CD4-positive, alpha-beta T cell treated with Interleukin-21 for 1 hour (primary cell): ENCODE data around the gene TMIGD2.
A peak's percentile ranks its signal among the peaks of the same experiment; 100 is the strongest.
"Not testable (repeated sequence)": the region's sequence is repeated elsewhere in the genome, so short reads cannot be mapped to it uniquely, and the experiment has no call there.

Experiments used
- DNase-seq: peaks from one replicate; pipeline ENCODE4 v3.0.0-alpha.2; 2020

TMIGD2 gene

GRCh38 chr19:4295972-4296771 lies 6.0 kb downstream of the TMIGD2 start:
- DNase-seq = no peak

- no peak for DNase-seq
These were observed 7.8 kb downstream of the TMIGD2 start for GRCh38 chr19:4294389-4294788.

- no peak for DNase-seq
These were observed 9.7 kb downstream of the TMIGD2 start for GRCh38 chr19:4292515-4292914.

GRCh38 chr19:4291184-4291732 lies 10.9 kb downstream of the TMIGD2 start:
- DNase-seq = no peak

GRCh38 chr19:4288091-4288777 lies 14.0 kb downstream of the TMIGD2 start:
- no peak for DNase-seq

GRCh38 chr19:4286141-4286540 lies 16.0 kb downstream of the TMIGD2 start:
- not testable (repeated sequence) for DNase-seq

GRCh38 chr19:4284974-4285373 lies 17.2 kb downstream of the TMIGD2 start:
- no peak for DNase-seq

GRCh38 chr19:4284176-4284958 lies 17.8 kb downstream of the TMIGD2 start:
- DNase-seq = no peak

- DNase-seq = no peak
These were observed 22.4 kb downstream of the TMIGD2 start for GRCh38 chr19:4279530-4280422.

GRCh38 chr19:4279267-4279529 lies 23.0 kb downstream of the TMIGD2 start:
- no peak for DNase-seq

- DNase-seq = no peak
These were observed 23.5 kb downstream of the TMIGD2 start, which contains the start of gene SHD for GRCh38 chr19:4278419-4279266. TSS of gene SHD (plus strand) at chr19:4279266. CDS start at chr19:4280064, 798 bp downstream.

GRCh38 chr19:4278010-4278409 lies 24.2 kb downstream of the TMIGD2 start:
- no peak for DNase-seq

GRCh38 chr19:4277191-4277696 lies 24.9 kb downstream of the TMIGD2 start:
- no peak for DNase-seq

- not testable (repeated sequence) for DNase-seq
These were observed 27.9 kb downstream of the TMIGD2 start for GRCh38 chr19:4274321-4274686.

GRCh38 chr19:4272894-4273293 lies 29.3 kb downstream of the TMIGD2 start:
- DNase-seq = no peak

GRCh38 chr19:4268816-4269430 lies 33.3 kb downstream of the TMIGD2 start:
- no peak for DNase-seq

GRCh38 chr19:4267901-4268815 lies 34.0 kb downstream of the TMIGD2 start:
- no peak for DNase-seq

GRCh38 chr19:4267101-4267900 lies 34.9 kb downstream of the TMIGD2 start:
- DNase-seq = peak; percentile 60
